Measurements from ENCODE around the gene ROBO3.
A peak's percentile ranks its signal among the peaks of the same experiment; 100 is the strongest.

Gene ROBO3

GRCh38 chr11:124916370-124916710 is 51.1 kb downstream of the ROBO3 start:
- DNase-seq (ENCODE audit: low read depth in 1 of 2, low spot score in 1 of 2): no peak
- no peak overlapping the region for H3K27ac ChIP-seq (replicated peaks)
- TF ChIP-seq, protein P1, sequence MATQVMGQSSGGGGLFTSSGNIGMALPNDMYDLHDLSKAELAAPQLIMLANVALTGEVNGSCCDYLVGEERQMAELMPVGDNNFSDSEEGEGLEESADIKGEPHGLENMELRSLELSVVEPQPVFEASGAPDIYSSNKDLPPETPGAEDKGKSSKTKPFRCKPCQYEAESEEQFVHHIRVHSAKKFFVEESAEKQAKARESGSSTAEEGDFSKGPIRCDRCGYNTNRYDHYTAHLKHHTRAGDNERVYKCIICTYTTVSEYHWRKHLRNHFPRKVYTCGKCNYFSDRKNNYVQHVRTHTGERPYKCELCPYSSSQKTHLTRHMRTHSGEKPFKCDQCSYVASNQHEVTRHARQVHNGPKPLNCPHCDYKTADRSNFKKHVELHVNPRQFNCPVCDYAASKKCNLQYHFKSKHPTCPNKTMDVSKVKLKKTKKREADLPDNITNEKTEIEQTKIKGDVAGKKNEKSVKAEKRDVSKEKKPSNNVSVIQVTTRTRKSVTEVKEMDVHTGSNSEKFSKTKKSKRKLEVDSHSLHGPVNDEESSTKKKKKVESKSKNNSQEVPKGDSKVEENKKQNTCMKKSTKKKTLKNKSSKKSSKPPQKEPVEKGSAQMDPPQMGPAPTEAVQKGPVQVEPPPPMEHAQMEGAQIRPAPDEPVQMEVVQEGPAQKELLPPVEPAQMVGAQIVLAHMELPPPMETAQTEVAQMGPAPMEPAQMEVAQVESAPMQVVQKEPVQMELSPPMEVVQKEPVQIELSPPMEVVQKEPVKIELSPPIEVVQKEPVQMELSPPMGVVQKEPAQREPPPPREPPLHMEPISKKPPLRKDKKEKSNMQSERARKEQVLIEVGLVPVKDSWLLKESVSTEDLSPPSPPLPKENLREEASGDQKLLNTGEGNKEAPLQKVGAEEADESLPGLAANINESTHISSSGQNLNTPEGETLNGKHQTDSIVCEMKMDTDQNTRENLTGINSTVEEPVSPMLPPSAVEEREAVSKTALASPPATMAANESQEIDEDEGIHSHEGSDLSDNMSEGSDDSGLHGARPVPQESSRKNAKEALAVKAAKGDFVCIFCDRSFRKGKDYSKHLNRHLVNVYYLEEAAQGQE (IDR thresholded peaks at IDR 0.05; ENCODE audit: insufficient replicate concordance, low read depth): no peak
- TF ChIP-seq SPI1 (IDR thresholded peaks at IDR 0.05; ENCODE audit: borderline replicate concordance, low read depth) (no peak), GABPA (IDR thresholded peaks at IDR 0.05; ENCODE audit: low read depth) (no peak), POLR2AphosphoS5 (IDR thresholded peaks at IDR 0.05; ENCODE audit: low read depth) (no peak)
- TF ChIP-seq, protein P2, sequence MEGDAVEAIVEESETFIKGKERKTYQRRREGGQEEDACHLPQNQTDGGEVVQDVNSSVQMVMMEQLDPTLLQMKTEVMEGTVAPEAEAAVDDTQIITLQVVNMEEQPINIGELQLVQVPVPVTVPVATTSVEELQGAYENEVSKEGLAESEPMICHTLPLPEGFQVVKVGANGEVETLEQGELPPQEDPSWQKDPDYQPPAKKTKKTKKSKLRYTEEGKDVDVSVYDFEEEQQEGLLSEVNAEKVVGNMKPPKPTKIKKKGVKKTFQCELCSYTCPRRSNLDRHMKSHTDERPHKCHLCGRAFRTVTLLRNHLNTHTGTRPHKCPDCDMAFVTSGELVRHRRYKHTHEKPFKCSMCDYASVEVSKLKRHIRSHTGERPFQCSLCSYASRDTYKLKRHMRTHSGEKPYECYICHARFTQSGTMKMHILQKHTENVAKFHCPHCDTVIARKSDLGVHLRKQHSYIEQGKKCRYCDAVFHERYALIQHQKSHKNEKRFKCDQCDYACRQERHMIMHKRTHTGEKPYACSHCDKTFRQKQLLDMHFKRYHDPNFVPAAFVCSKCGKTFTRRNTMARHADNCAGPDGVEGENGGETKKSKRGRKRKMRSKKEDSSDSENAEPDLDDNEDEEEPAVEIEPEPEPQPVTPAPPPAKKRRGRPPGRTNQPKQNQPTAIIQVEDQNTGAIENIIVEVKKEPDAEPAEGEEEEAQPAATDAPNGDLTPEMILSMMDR (IDR thresholded peaks at IDR 0.05; ENCODE audit: insufficient read depth, low read length): no peak

GRCh38 chr11:124917115-124917637 is 51.9 kb downstream of the ROBO3 start:
- TF ChIP-seq POLR2AphosphoS5 (IDR thresholded peaks at IDR 0.05; ENCODE audit: low read depth): no peak
- TF ChIP-seq GABPA (IDR thresholded peaks at IDR 0.05; ENCODE audit: low read depth): no peak
- TF ChIP-seq, protein P2 (IDR thresholded peaks at IDR 0.05; ENCODE audit: insufficient read depth, low read length): no peak
- TF ChIP-seq, protein P1 (IDR thresholded peaks at IDR 0.05; ENCODE audit: insufficient replicate concordance, low read depth): no peak
- no peak for TF ChIP-seq SPI1 (IDR thresholded peaks at IDR 0.05; ENCODE audit: borderline replicate concordance, low read depth)
- no peaks in the 10 kb centered on the region for H3K27me3 ChIP-seq (ENCODE audit: insufficient read depth, poor library complexity, severe bottlenecking)

More at GRCh38 chr11:124916370-124916710, 51.1 kb downstream of the ROBO3 start:
- H3K4me3 ChIP-seq (replicated peaks; ENCODE audit: insufficient read depth, low read length): no peak overlapping the region
- H3K27me3 ChIP-seq (ENCODE audit: insufficient read depth, poor library complexity, severe bottlenecking): no peaks in the 10 kb centered on the region

DNA sequence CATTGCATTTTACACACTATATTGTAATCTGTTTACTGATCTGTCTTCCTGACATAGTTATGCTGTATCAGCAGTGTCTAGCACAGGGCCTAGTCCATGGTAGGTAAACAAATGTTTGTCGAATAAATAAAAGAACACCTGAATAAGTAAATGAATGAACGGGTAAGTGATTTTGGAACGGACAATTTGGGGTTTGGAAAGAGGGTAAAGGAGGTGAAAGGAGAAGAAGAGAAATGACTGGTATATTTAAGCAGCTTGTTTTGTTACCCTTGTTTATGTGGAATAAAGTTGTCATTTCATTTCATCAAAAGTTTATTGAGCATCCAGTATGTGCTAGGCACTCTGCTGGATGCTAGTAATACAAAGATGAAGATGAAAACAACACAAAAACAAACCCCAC is 53.7 kb downstream of the ROBO3 start, which contains the start of gene HEPN1:
TSS of gene HEPN1 (plus strand) at position 301 of the 400 bp plus-strand sequence.
- H3K27me3 ChIP-seq (ENCODE audit: insufficient read depth, poor library complexity, severe bottlenecking): no peaks in the 10 kb centered on the region
- TF ChIP-seq, protein P1 (IDR thresholded peaks at IDR 0.05; ENCODE audit: insufficient replicate concordance, low read depth): no peak
- no peak for TF ChIP-seq SPI1 (IDR thresholded peaks at IDR 0.05; ENCODE audit: borderline replicate concordance, low read depth)
- no peak for TF ChIP-seq POLR2AphosphoS5 (IDR thresholded peaks at IDR 0.05; ENCODE audit: low read depth)
- TF ChIP-seq GABPA (IDR thresholded peaks at IDR 0.05; ENCODE audit: low read depth): no peak
- TF ChIP-seq, protein P2 (IDR thresholded peaks at IDR 0.05; ENCODE audit: insufficient read depth, low read length): no peak
- no peak for DNase-seq (ENCODE audit: low read depth in 1 of 2, low spot score in 1 of 2)
- peak within 1 kb of the TSS; percentile 39; the same call in 1 of the 2 replicates for H3K27ac ChIP-seq (replicated peaks)
- H3K4me3 ChIP-seq (replicated peaks; ENCODE audit: insufficient read depth, low read length): no peak within 1 kb of the TSS

More at GRCh38 chr11:124917115-124917637, 51.9 kb downstream of the ROBO3 start:
- no peak overlapping the region for H3K27ac ChIP-seq (replicated peaks)
- no peak overlapping the region for H3K4me3 ChIP-seq (replicated peaks; ENCODE audit: insufficient read depth, low read length)
- peak; percentile 4 to 48 for DNase-seq (ENCODE audit: low read depth in 1 of 2, low spot score in 1 of 2)
